GM10248 (cell line): ENCODE data around the gene BPGM.
A peak's percentile ranks its signal among the peaks of the same experiment; 100 is the strongest.

Experiments used
- CTCF ChIA-PET: fragments of 300-600 bp; sonication (Branson Sonifier 250); formaldehyde crosslinking; extraction: SDS; loops from one replicate; lab custom pipeline; 2021; ENCODE audit warnings: antibody characterized with exemption; lab: Yijun Ruan, JAX
- POLR2A ChIA-PET: fragments of 350-650 bp; sonication (Branson Sonifier 250); formaldehyde crosslinking; extraction: SDS; loops from one replicate; lab custom pipeline; 2020; ENCODE audit warnings: antibody characterized with exemption; lab: Yijun Ruan, JAX
- DNase-seq: peaks from one replicate; pipeline ENCODE4 v3.0.0; 2012; ENCODE audit errors: extremely low spot score
- CTCF ChIP-seq: IDR thresholded peaks from 2 replicates; pipeline ENCODE4 v1.5.1; 2012; ENCODE audit warnings: mild to moderate bottlenecking, low read depth; ENCODE audit errors: extremely low read depth, missing control alignments, control extremely low read depth

The BPGM gene

GRCh38 chr7:134690614-134691504 lies 44.2 kb downstream of the BPGM start:
- TF ChIP-seq CTCF, result no peak
- ChIA-PET CTCF (interaction anchor here (0.7 to 2.9 kb wide), 11 partner anchors 10 to 297 kb away, joined by 3 to 9 read pairs (median 4); no protein-coding TSS in a partner anchor), POLR2A (no interaction called here)
- DNase-seq, result no peak

GRCh38 chr7:134691546-134692343 lies 45.1 kb downstream of the BPGM start:
- no peak for TF ChIP-seq CTCF
- ChIA-PET POLR2A (no interaction called here), CTCF (no interaction called here)
- no peak for DNase-seq

- POLR2A ChIA-PET, result no interaction called here
- CTCF ChIA-PET, result no interaction called here
These were observed 45.7 kb downstream of the BPGM start for GRCh38 chr7:134692344-134692705.

GRCh38 chr7:134693256-134693655 lies 46.6 kb downstream of the BPGM start:
- CTCF ChIA-PET, result interaction anchor here (0.8 to 1.3 kb wide), 4 partner anchors 13 to 61 kb away, joined by 3 to 5 read pairs (median 4); no protein-coding TSS in a partner anchor
- POLR2A ChIA-PET, result no interaction called here
- TF ChIP-seq CTCF, result no peak
- DNase-seq, result no peak

More at GRCh38 chr7:134692344-134692705, 45.7 kb downstream of the BPGM start:
- DNase-seq, result no peak
- no peak for TF ChIP-seq CTCF

GRCh38 chr7:134694299-134694698 lies 47.6 kb downstream of the BPGM start:
- ChIA-PET CTCF (interaction anchor here (1.2 to 1.3 kb wide), 2 partner anchors 12 to 60 kb away, joined by 3 to 4 read pairs; no protein-coding TSS in a partner anchor), POLR2A (no interaction called here)
- peak; percentile 10 for TF ChIP-seq CTCF
- DNase-seq, result no peak

- no peak for TF ChIP-seq CTCF
- POLR2A ChIA-PET, result no interaction called here
- no peak for DNase-seq
- CTCF ChIA-PET, result interaction anchor here (0.8 to 1.1 kb wide), 2 partner anchors 54 to 87 kb away, joined by 3 read pairs; no protein-coding TSS in a partner anchor
These were observed 48.1 kb downstream of the BPGM start for GRCh38 chr7:134694767-134695166.
